ENCODE results near the gene FADS6.

FADS6 gene

DNA sequence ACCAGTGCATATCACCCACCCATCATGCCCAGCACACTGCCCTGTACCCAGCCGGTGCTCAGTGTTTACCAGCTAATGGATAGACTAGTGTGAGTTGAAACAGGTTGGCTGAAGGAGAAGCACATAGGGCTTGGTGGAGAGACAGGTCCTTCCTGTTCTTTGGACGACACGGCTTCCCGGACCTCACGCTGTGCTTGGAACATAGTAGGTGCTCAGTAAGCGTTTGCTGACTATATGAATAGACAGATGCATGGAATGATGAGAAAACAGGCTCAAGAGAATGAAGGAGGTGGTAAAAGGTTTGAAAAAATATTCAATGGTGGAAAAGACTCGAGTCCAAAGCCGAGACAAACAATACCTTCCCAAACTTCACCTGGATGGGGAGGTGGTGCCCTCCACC is 6.8 kb upstream of the FADS6 start:
- in situ Hi-C loops (cut with HindIII; ENCODE audit: low pct_ligation_motif_present, low pct_unique_long_range_greater_than_20kb, low sequenced_read_pairs): no loop called here
- DNase-seq: no peak

DNA sequence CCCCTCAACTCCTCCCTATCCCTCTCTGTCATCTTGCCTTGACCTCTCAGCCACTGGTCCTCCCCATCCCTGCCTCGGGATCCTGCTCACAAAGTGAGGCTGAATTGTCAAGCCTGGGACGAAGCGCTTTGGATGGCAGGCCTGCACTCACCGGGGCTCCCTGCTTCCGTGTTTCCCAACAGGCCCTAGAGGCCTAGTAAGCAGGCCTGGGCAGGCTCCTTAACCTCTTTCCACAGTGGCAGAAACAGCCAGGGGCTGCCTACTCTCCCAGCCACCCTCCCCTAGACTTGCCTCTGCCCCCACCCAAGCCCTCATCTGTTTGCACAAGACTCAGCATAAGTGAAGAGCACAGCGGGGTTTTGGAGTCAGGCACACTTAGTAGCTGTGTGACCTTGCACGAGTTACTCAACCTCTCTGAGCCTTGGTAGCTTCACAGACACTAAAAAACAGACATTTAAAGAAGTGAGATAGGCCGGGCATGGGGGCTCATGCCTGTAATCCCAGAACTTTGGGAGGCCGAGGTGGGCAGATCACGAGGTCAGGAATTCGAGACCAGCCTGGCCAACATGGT is 5.0 kb upstream of the FADS6 start:
- in situ Hi-C loops (cut with HindIII; ENCODE audit: low pct_ligation_motif_present, low pct_unique_long_range_greater_than_20kb, low sequenced_read_pairs): no loop called here
- no peak for DNase-seq

GRCh38 chr17:74893936-74894671 is 671 bp upstream of the FADS6 start:
- DNase-seq: no peak
- in situ Hi-C loops (cut with HindIII; ENCODE audit: low pct_ligation_motif_present, low pct_unique_long_range_greater_than_20kb, low sequenced_read_pairs): no loop called here

GRCh38 chr17:74892013-74892841 is 1.2 kb downstream of the FADS6 start:
- in situ Hi-C loops (cut with HindIII; ENCODE audit: low pct_ligation_motif_present, low pct_unique_long_range_greater_than_20kb, low sequenced_read_pairs): no loop called here
- no peak for DNase-seq

- DNase-seq: no peak
- in situ Hi-C loops (cut with HindIII; ENCODE audit: low pct_ligation_motif_present, low pct_unique_long_range_greater_than_20kb, low sequenced_read_pairs): no loop called here
These were observed 2.9 kb downstream of the FADS6 start for GRCh38 chr17:74890554-74890953.

GRCh38 chr17:74888469-74888868 is 5.0 kb downstream of the FADS6 start:
- no peak for DNase-seq
- in situ Hi-C loops (cut with HindIII; ENCODE audit: low pct_ligation_motif_present, low pct_unique_long_range_greater_than_20kb, low sequenced_read_pairs): no loop called here

GRCh38 chr17:74883241-74883745 is 10.1 kb downstream of the FADS6 start:
- DNase-seq: no peak
- in situ Hi-C loops (cut with HindIII; ENCODE audit: low pct_ligation_motif_present, low pct_unique_long_range_greater_than_20kb, low sequenced_read_pairs): no loop called here

DNA sequence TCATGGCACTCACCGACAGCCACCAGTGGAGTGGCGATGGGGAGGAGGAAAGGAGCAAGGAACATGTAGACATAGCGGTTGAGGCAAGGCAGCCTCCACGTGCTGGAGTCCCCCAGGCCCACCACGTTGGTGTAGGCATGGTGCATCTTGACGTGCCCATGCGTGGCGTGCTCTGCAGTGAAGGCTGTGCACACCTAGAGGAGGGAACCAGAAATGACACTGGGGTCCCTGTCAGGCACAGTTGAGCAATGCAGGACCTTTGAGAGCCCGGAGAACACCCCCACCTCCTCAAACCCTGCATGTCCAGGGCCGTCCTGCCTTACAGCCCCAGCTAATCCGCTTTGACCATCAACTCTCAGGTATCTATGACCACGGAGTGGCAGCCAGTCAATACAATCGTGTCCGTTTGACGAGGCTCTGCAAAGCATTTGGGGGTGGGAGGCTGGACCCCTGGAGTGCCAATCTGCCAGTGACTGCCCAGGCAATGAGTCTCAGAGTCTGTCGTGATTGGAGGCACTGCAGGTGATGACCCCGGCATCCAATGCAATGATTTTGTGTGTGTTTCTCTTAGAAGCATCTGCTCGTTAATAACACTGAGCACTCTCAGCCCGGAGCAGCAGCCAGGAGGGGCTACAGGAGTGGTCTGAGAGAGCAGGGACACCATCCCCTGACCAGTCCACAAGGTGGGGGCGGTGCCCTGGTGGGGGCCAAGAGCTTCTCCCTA is 10.8 kb downstream of the FADS6 start:
- DNase-seq: no peak
- in situ Hi-C loops (cut with HindIII; ENCODE audit: low pct_ligation_motif_present, low pct_unique_long_range_greater_than_20kb, low sequenced_read_pairs): no loop called here

DNA sequence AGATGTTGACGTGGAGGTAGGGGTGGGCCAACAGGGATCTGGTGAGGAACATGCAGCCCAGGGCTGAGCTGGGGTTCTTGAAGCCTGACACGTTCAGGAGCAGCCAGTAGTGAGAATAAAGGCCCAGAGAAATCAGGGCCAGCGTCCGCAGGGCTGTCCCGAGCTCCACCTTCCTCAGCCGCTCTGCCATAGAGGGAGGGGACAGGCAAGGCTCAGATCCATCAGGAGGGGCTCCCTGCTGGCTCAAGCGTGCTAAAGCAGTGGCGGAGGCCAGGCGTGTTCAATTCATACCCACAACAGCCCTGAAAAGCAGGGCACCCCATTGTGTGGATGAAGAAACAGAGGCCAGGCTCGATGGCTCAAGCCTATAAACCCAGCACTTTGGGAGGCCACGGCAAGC is 12.4 kb downstream of the FADS6 start:
- in situ Hi-C loops (cut with HindIII; ENCODE audit: low pct_ligation_motif_present, low pct_unique_long_range_greater_than_20kb, low sequenced_read_pairs): no loop called here
- no peak for DNase-seq

DNA sequence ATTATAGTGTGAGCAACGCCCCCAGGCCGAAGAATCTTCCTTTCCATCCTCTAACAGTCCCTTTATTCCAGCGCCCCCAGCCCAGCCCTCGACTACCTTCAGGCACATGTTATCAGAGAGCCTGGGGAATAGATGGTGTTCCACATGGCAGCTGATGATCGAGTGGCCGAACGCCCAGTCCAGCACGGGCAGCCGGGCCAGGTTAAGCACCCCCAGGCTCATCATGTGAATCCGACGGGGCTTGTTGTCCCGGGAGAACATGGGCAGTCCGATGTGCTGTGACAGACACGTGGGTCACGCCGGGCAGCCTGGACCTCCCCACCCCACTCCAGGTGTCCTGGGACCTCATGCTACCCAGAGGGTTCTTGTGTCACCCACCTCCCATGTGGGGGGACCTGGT is 14.1 kb downstream of the FADS6 start:
- in situ Hi-C loops (cut with HindIII; ENCODE audit: low pct_ligation_motif_present, low pct_unique_long_range_greater_than_20kb, low sequenced_read_pairs): no loop called here
- DNase-seq: no peak

- DNase-seq: no peak
- in situ Hi-C loops (cut with HindIII; ENCODE audit: low pct_ligation_motif_present, low pct_unique_long_range_greater_than_20kb, low sequenced_read_pairs): no loop called here
These were observed 14.8 kb downstream of the FADS6 start for GRCh38 chr17:74878658-74879057.

- in situ Hi-C loops (cut with HindIII; ENCODE audit: low pct_ligation_motif_present, low pct_unique_long_range_greater_than_20kb, low sequenced_read_pairs): no loop called here
- no peak for DNase-seq
These were observed 15.6 kb downstream of the FADS6 start for GRCh38 chr17:74877592-74878548.

- DNase-seq: no peak
- in situ Hi-C loops (cut with HindIII; ENCODE audit: low pct_ligation_motif_present, low pct_unique_long_range_greater_than_20kb, low sequenced_read_pairs): no loop called here
These were observed 17.3 kb downstream of the FADS6 start for GRCh38 chr17:74875977-74876593.

GRCh38 chr17:74875155-74875976 is 18.1 kb downstream of the FADS6 start:
- in situ Hi-C loops (cut with HindIII; ENCODE audit: low pct_ligation_motif_present, low pct_unique_long_range_greater_than_20kb, low sequenced_read_pairs): no loop called here
- DNase-seq: no peak

DNA sequence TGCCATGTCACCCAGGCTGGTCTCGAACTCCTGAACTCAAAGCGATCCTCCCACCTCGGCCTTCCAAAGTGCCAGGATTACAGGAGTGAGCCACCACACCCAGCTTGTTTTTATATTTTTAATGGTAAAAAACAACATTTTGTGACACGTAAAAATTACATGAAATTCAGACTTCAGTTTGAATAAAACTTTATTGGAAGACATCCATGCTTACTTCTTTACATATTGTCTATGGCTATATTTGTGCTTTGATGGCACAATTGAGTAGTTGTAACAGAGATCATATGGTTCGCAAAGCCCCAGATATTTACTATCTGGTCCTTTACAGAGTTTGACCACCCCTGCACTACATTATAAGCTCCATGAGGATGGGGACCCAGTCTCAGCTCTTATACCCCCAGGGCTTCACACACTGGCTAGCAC is 18.8 kb downstream of the FADS6 start:
- no peak for DNase-seq
- in situ Hi-C loops (cut with HindIII; ENCODE audit: low pct_ligation_motif_present, low pct_unique_long_range_greater_than_20kb, low sequenced_read_pairs): no loop called here

DNA sequence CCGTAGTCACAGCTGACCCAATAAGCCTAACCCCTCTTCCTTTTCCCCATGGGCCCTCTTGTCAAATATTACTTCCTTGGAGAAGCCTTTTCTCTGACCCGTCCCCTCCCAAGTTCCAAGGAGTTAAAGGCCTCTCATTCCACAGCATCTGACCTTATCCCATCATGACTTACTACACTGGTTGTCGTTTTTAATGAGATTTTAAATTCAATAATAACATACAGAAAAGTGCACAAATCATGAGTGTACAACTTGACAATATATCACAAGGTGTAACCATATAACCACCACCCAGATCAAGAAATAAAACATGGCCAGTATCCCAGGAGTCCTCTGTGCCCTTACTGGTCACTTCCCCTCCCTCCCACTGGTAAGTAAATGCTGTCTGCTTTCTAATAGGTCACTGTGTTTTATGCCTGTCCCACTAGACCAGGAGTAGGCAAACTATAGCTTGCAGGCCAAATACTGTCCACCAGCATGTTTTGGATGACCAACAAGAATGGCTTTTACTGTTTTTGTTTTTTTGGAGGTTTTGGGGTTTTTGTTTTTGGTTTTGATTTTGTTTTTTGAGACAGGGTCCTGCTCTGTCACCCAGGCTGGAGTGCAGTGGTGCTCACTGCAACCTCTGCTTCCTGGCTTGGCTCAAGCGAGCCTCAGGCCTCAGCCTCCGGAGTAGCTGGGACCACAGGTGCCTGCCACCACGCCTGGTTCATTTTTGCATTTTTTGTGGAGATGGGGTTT is 19.4 kb downstream of the FADS6 start:
- DNase-seq: peak; percentile 72

More for the DNA sequence above, 19.4 kb downstream of the FADS6 start:
- in situ Hi-C loops (cut with HindIII; ENCODE audit: low pct_ligation_motif_present, low pct_unique_long_range_greater_than_20kb, low sequenced_read_pairs): no loop called here
